ENCODE results near the gene TMEM131L.
"Not testable (repeated sequence)": the region's sequence is repeated elsewhere in the genome, so short reads cannot be mapped to it uniquely, and the experiment has no call there.

DNA sequence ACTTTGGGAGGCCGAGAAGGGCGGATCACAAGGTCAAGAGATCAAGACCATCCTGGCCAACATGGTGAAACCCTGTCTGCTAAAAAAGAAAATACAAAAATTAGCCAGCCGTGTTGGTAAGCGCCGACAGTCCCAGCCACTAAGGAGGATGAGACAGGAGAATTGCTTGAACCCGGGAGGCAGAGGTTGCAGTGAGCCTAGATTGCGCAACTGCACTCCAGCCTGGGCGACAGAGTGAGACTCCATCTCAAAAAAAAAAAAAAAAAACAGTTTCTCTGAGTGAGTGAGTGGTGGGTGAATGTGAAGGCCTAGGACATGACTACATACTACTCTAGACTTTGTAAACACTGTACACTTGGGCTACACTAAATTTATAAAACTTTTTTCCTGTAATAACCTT lies 49.7 kb upstream of the TMEM131L start:
- TF ChIP-seq EZH2 (IDR thresholded peaks at IDR 0.05; ENCODE audit: insufficient read depth, low read length); CTCF (IDR thresholded peaks at IDR 0.05; ENCODE audit: insufficient read depth, low read depth, low read length): not testable (repeated sequence)

Measured in astrocyte (in vitro differentiated cells and primary cell).